VCaP (cell line): ENCODE measurements around the gene SLC5A4.
A peak's percentile ranks its signal among the peaks of the same experiment; 100 is the strongest.

Experiments
- H3K27ac ChIP-seq: fragments of 450-650 bp; 2 replicates; pipeline ENCODE4 v1.5.1; 2017
- CTCF ChIP-seq: fragments of 450-650 bp; conservative IDR thresholded peaks from 2 replicates; pipeline ENCODE4 v1.5.1; 2017; ENCODE audit warnings: mild to moderate bottlenecking, moderate library complexity

SLC5A4 gene

GRCh38 chr22:32208681-32209080 lies 46.5 kb downstream of the SLC5A4 start:
- no peak for TF ChIP-seq CTCF
- no peak overlapping the region for H3K27ac ChIP-seq

GRCh38 chr22:32207971-32208480 lies 47.1 kb downstream of the SLC5A4 start:
- no peak overlapping the region for H3K27ac ChIP-seq
- no peak for TF ChIP-seq CTCF

- TF ChIP-seq CTCF = peak; percentile 84
Observed at GRCh38 chr22:32206774-32207758, 48.1 kb downstream of the SLC5A4 start.

GRCh38 chr22:32205974-32206773 lies 49.0 kb downstream of the SLC5A4 start:
- H3K27ac ChIP-seq = peak overlapping the region; percentile 88
- no peak for TF ChIP-seq CTCF

More at GRCh38 chr22:32206774-32207758, 48.1 kb downstream of the SLC5A4 start:
- H3K27ac ChIP-seq = peak overlapping the region; percentile 88

- peak; percentile 10; the same call in 1 of the 2 replicates for TF ChIP-seq CTCF
- H3K27ac ChIP-seq = peak within 1 kb of the TSS; percentile 88
Observed at GRCh38 chr22:32204856-32205722, 50.1 kb downstream of the SLC5A4 start, which contains the start of gene RFPL2. Gene RFPL2, minus strand, starts transcription at chr22:32205073. Its CDS starts 2,622 bp downstream, at chr22:32202451.

GRCh38 chr22:32204040-32204855 lies 50.9 kb downstream of the SLC5A4 start:
- H3K27ac ChIP-seq = peak overlapping the region; percentile 88
- peak; percentile 13; the same call in 1 of the 2 replicates for TF ChIP-seq CTCF
